Right lung (tissue), 5 donors: Measurements from ENCODE around the gene ENDOU. TPM values are rescaled to one million over a fixed set of nuclear protein-coding genes. Genes with fewer than 3 reads are reported as not detected.

Source experiments
- DNase-seq, 2 donors: peaks; one replicate each; pipeline ENCODE4 v3.0.0-alpha.2; 2013
- polyA plus RNA-seq, 5 donors: library from polyadenylated mRNA; unstranded; fragments of 120-200 nt; gene quantifications; one replicate each; pipeline versions ENCODE4 v1.2.1 to v1.2.3, GENCODE V29; 2013; ENCODE audit warnings: inconsistent platforms in 1 of 5, low replicate concordance in 1 of 5; ENCODE audit not compliant: insufficient read length in 5 of 5, insufficient read depth in 1 of 5

ENDOU gene
- polyA plus RNA-seq, 5 donors: 0.24 to 0.33 (median 0.29) TPM

DNA sequence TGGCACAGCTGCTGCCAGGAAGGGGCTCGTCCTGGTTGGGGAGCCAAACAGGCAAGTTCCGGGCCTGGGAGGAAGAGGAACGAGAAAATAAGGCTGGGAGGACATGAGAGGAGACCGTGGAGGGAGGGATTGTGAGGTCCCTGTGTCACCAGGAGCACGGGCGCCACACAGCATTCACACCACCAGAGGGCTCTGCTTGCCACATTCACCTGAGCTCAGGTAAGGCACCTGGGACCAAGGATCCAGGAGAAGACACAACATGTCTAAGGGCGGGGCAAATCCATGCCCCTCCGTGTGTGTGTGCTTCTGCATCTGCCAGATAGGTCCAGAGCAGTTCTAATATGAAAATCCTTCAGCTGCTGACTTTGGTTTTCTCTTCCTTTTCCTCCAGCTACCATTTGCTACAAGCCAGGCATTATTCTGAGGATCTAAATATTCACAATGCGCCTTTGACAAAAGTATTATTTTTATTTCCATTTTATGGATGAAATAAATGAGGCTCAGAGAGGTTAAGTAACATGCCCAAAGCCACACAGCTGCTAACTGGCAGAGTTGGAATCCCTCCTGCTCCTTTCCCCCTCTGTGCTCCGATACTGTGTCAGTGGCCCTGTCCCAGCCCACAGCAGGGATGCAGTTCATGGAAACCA, 18.8 kb upstream of the ENDOU start:
- no peak for DNase-seq

DNA sequence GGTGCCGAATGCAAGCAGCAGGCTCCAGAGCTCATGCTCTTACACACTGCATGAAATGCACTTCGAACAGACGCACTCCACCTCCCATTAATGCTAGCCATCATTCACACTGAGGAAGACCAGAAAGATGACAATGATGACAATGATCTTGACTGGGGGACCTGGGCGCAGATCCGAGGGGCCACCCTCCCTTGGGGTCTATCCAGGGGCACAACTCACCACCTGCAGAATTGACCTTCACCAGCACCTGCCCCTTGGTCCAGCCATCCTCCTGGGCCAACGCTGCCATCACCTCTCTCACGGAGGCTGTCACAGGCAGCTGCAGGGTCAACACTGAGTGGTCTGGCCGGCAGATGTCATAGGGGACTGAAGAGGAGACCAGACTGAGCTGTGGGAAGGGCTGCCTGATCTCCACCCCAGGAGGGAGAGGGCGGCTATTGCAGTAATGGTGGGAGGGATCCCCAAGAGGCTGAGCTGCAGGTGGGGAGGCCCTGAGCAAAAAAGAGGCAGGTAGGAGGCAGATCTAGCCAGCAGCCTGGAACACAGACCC, 18.1 kb upstream of the ENDOU start:
- no peak for DNase-seq

DNA sequence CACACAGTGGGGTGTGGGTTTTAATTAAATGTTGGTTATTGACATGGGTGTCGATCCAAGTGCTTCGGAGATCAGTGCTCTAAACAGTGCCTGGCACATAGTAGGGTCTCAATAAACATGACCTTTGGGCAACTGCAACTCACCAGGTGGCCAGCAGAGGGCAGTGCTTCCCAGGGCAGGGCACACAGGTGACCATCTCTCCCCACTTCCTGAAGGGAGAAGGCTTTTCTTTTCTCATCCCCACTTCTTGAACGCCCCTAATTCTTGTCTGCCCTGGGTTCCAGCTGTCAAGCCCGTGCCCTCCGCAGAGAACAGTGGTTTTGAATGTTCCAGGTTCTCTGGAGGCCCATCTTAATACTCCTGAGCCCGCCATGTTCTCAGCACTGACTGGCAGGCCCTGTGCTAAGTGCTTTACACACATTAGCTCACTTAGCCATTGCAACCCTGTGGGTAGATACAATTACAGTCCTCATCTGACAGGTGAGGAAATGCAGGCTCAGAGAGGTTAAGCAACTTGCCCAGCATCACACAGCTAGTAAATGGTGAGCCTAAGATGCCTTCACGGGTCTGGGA, 17.0 kb upstream of the ENDOU start:
- no peak for DNase-seq

GRCh38 chr12:47741340-47741703, 16.0 kb upstream of the ENDOU start:
- DNase-seq: peak; percentile 35 to 51

GRCh38 chr12:47740606-47741339, 15.5 kb upstream of the ENDOU start:
- DNase-seq: no peak

GRCh38 chr12:47739979-47740378, 14.7 kb upstream of the ENDOU start:
- DNase-seq: no peak

DNA sequence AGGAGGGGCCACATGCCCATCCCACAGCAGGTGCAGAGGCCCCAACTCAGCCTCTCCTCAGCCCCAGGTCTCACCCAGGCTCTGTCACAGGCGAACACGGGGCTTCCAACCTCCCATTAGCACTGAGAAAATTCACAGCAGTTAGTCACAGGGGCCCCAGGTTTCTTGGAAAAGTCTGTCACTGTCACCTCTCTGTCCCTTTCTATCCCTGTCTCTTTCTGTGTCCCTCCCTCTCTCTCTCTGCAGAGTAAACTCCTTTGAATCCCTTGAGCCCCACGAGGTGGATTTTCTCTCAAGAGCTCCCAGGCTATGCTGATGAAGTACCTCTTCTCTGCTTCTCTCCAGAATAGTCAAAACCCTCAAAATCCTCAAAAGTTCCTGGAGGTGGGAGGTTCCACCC, 14.0 kb upstream of the ENDOU start:
- DNase-seq: no peak

DNA sequence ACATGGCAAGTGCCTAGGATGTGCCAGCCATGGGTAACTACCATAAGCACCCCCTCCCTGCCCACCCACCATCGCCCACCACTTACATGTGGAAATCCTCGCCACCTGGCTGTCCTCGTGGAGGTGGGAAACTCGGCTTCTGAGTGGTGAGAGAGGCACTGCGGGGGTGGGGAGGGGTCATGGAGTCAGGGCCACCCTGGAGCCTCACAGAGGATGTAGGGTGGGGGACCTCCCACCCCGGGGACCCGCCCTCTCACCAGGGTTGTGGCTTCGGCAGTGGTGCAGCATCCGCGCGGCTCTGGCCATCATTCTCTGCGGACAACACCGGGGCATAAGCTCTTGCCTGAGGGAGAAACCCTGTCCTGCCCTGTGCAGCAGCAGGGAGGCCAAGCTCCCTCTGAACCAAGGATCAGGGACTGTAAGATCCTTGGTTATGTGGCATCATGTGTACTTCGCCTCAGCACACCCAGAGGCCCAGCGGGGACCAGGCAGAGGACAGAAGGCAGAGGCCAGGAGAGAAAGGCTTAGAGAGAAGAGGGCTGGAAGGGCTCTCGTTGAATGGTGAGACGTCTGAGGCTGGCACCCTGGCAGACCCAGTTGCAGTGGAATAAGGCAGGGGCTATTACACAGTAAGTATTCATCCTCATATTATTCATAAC, 12.8 kb upstream of the ENDOU start:
- DNase-seq: no peak

- DNase-seq: peak; percentile 57 to 69
Measured at GRCh38 chr12:47736877-47737676, 11.8 kb upstream of the ENDOU start.

DNA sequence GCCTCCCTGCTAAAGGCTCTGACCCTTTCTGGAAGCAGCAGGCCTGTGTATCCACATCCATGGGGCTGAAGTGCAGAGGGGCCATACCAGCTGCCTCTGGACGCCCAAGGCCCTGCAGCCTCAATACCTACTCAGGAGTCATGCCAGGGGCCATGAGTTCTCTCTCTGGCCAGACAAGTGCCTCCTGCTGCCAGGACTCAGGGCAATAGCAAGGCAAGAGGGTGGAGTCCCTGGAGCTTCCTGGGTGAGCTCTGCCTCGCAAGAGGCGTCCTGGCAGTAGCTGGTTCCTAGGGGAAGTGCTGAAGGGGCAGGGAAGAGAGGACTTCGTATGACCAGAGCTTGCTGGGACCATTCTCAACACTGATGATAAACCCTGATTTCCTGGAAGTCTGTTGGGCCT, 10.9 kb upstream of the ENDOU start:
- no peak for DNase-seq

GRCh38 chr12:47735649-47736048, 10.4 kb upstream of the ENDOU start:
- no peak for DNase-seq

GRCh38 chr12:47734725-47735480, 9.6 kb upstream of the ENDOU start:
- DNase-seq: peak; percentile 48 to 62

- DNase-seq: no peak
Measured at GRCh38 chr12:47733142-47733541, 7.9 kb upstream of the ENDOU start.

DNA sequence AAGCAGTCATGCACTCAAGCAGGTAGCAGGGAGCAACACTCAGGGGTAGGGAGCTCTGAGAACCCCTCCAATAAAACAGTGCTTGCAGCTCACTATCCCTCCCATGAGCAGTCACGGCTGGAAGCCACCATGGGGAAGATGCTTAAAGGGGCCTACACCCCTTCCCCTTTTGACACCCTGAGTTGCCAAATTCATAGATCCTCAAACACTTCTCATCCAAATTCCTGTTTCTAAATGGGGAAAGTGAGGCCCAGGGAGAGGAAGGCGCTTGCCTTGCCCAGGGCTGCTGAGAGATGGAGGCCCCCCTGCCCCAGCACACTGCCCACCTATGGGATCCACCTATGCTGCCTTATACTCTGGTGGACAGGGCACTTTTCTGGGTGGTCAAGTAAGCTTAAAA, 7.2 kb upstream of the ENDOU start:
- DNase-seq: no peak

DNA sequence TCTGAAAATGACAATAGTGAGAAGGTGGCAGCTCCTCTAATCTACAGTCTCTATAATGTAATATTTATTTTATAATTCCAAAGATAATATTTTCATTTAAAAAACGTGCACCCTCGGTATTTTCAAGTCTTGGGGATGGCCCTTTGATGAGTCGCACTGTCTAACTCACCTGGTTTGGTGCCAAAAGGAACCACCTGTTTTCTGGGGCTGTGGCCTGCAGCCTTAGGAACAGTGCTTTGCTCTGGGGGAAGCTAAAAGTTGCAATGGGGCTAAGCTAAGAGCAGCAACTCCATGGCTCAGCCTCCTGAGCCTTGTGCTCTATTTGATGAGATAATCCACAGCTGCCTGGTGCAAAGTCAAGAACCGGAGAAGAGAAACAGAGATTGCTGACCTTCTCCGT, 6.4 kb upstream of the ENDOU start:
- no peak for DNase-seq

GRCh38 chr12:47730341-47730744, 5.1 kb upstream of the ENDOU start:
- DNase-seq: no peak

DNA sequence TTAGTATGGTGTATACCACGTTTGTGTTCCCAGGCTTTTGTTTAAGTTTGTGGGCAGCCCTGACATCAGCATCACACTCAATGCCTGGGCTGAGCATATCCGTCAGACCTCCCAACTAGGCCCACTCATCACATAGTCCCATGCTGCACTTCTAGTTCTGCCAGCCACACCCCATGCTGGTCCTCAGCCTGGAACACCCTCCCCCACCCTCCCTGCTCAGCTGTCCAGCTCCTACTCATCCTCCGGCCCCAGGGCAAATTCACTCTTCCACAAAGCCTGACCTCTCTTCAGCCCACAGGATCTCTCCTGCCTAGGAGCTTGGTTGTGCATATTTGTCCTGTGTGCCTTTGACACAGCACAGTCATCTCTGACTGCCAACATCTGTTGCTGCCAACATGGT, 3.9 kb upstream of the ENDOU start:
- no peak for DNase-seq

DNA sequence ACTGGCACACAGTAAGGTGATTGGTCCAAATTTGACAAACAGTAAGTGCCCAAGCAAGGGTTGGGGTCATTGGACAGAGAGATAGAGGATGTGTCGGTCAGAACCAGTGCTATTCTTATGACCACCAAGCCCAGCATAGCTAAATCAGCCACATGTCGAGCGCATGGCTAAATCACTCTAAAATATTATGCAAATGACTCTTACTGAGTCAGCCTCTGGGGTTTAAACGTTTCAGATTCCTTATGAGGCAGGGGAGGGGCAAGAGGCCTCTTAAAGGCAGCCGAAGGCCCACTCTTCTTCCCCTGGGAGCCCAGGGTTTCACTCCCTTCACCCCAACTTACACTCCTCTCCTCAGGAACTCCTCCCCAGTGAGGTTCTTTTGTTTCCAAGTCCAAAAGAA, 603 bp upstream of the ENDOU start:
- DNase-seq: no peak

DNA sequence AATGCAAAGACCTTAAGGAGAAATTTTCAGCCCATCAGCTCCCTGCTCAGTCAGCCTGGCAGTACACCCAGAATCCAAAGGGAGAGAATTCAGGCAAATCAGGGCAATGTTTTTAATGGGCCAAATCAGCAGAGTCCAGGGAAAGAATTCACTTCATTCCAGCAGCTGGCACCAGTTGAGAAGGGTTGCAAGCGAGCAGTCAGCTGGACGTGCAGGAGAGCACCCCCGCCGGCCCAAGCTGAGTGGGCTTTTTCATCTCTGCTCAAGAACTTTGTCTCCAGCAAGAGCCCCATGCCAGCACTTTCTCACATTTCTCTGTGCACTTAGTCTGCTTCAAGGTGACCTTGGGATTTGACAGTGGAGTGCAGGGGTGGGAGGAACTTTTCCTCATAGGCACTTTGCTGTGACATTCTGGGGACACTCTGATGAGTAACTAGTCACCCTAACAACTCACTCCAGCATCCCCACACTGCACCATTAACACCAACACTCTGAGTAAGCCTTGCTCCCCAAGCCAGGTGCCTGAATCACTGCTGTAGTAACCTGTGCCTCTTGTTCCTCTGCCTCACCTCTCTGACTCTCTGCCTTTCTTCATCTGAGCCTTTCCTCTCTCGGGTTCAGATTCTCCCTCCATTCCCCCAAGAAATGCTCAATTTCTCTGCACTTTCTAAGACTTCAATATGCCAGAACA, 2.2 kb downstream of the ENDOU start:
- no peak for DNase-seq

DNA sequence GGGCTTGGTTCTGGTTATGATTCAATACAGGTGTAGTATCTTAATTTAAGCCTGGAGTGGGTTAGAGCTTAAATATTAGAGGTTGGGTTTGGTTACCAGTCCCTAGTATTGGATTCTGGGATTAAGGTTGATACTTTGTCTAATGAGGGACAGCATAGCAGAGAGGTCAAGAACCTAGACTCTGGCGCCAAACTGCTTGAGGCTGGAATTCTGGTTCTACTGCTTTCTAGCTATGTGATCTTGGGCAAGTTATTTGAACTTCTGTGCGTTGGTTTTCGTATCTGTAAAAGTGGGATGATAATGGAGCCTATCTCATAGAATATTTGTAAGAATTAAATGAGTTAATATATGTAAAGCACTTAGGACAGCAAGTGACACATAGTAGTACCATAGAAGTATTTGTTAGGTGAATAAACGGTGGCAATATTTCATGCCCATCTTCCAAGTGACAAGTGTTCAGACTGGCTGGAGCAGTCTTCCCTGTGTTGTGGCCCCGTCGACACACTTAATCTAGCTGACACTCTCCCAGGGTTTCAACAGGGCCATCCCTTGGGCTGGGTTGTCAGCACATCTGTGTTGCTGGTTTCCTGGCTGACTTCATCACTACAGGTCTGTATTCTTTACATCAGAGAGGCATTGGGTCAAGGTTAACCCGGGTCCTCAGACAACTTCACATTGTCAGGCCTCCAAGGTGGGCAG, 3.0 kb downstream of the ENDOU start:
- DNase-seq: no peak
